ENCODE results near the gene PP2D1.

GRCh38 chr3:19954676-19955075 lies 57.4 kb downstream of the PP2D1 start:
- no peak for TF ChIP-seq POLR2A (IDR thresholded peaks at IDR 0.05; ENCODE audit: low read depth, low read length)
- no peak for TF ChIP-seq CTCF (IDR thresholded peaks at IDR 0.05; ENCODE audit: extremely low read depth in 1 of 2, insufficient read depth in 1 of 2, low read depth in 1 of 2, low read length in 2 of 2)
- no peak for TF ChIP-seq EZH2 (IDR thresholded peaks at IDR 0.05; ENCODE audit: borderline replicate concordance, low read depth, low read length, severe bottlenecking)
